Embryonic facial prominence (tissue), 1 donor: Measurements from ENCODE around the gene ZRANB2.

Experiments used
- DNase-seq: peaks from one replicate; pipeline ENCODE4 v3.0.0-alpha.2; 2016; ENCODE audit errors: extremely low spot score

ZRANB2 gene

DNA sequence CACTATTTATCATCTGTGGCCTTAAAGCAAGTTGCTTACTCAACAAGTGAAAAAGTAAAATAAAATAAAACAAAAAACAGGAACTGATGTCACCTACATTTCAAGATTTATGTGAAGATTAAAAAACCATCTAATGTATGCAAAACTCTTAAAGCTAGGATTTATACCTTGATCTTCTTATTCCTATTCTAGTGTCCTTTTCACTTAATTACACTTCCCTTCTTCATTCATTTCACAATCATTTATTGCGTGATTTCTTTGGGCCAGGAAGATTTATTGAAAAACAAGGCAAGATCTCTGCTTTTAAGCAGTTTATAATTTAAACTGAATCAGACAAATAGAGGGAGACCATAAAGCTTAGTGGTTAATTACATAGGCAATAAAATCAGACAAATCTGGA is 51.9 kb downstream of the ZRANB2 start:
- DNase-seq: no peak

DNA sequence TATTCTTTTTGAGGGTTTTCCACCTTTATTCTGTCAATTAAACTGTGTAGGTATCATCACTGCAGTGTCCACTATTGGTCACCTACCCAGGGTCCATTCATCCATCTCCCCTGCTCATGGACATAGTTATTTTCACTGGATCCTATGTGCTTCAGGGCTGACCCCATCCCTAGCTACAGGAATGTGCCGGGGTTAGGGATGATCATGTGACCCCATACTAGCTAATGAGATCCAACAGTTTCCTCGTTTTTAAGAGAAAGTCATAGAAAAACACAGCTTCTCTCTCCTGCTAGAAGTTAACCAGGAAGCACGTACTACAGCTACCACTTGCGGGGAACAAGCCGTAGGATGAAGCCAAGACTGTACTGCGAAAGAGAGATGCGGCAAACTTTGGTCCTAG is 52.8 kb downstream of the ZRANB2 start:
- DNase-seq: no peak

GRCh38 chr1:71026093-71026492 is 54.7 kb downstream of the ZRANB2 start:
- no peak for DNase-seq

DNA sequence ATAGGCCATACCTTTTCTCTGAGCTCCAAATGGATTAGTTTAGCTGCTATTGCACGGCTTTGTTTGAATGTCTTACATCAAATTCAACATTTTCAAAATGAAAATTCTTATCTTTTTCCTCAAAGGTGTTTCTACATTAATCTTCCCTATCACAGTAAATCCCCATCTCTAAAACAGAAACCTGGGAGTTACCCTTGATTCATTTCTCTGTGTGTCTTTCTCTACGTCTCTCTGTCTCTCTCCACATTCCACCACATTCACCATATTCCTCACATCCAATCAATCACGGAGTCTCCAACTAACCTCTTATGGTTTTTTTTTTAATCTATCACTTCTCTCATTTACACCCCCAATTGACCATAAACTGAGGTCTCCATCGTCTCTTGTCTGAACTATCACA is 57.3 kb downstream of the ZRANB2 start:
- no peak for DNase-seq

GRCh38 chr1:71019233-71019969 is 61.4 kb downstream of the ZRANB2 start:
- DNase-seq: no peak

GRCh38 chr1:71018791-71019190 is 62.0 kb downstream of the ZRANB2 start:
- DNase-seq: no peak

GRCh38 chr1:71015745-71016144 is 65.1 kb downstream of the ZRANB2 start:
- no peak for DNase-seq

- no peak for DNase-seq
These were observed 66.7 kb downstream of the ZRANB2 start for GRCh38 chr1:71014178-71014579.
